Stimulated activated CD4-positive, alpha-beta T cell treated with anti-CD3 and anti-CD28 coated beads, Interleukin-4, amount 100 ng/mL, for 4 hours (primary cell): ENCODE data around the gene HOXB3.
A peak's percentile ranks its signal among the peaks of the same experiment; 100 is the strongest.

Experiments used
- DNase-seq, 2 experiments: peaks; one replicate each; pipeline ENCODE4 v3.0.0-alpha.2; 2020

The HOXB3 gene

GRCh38 chr17:48554412-48555257 is 35.4 kb downstream of the HOXB3 start:
- no peak for DNase-seq

GRCh38 chr17:48553826-48554225 is 36.2 kb downstream of the HOXB3 start:
- DNase-seq, result no peak

GRCh38 chr17:48553190-48553547 is 36.9 kb downstream of the HOXB3 start:
- no peak for DNase-seq

GRCh38 chr17:48552466-48553189 is 37.4 kb downstream of the HOXB3 start:
- DNase-seq, result no peak

DNA sequence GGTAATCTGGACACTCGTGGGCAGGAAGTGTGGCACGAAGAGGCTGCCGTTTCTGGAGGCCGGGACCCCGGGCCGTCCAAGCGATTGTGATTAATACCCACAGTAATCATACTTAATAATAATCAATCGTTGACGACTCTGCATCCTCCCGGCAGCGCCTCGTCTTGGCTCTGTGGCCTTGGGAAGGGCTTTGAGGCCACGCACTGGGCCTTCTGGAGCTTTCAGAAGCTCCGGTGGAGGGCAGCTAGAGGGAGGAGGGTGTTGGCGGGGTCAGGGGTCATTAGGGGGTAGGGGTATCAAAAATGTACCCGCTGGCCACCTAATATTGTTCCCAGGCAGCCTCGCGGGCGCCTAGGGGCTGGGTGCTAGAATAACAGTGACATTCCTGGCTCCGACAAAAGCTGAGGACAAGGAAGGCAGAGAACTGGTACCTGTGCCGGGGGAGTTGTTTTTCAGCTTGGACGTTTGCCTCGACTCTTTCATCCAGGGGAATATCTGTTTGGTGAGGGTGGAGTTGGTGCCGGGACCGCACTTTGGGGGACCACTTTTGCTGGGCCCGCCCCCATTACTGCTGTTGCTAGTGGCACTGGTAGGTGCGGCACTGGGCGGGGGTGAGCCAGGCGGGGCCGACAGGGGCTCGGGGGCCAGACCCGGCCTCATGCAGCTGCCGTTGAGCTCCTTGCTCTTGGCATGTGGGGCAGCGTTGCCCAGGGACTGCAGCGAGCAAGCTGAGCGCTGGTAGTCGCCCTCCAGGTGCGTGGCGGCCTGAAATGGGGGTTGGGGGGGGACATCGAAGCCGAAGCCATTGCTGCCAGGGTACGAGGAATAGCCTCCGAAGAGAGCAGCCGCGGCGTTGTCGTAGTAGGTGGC is 38.2 kb downstream of the HOXB3 start:
- DNase-seq, result no peak

- no peak for DNase-seq
Measured at GRCh38 chr17:48551214-48551555, 38.9 kb downstream of the HOXB3 start.

DNA sequence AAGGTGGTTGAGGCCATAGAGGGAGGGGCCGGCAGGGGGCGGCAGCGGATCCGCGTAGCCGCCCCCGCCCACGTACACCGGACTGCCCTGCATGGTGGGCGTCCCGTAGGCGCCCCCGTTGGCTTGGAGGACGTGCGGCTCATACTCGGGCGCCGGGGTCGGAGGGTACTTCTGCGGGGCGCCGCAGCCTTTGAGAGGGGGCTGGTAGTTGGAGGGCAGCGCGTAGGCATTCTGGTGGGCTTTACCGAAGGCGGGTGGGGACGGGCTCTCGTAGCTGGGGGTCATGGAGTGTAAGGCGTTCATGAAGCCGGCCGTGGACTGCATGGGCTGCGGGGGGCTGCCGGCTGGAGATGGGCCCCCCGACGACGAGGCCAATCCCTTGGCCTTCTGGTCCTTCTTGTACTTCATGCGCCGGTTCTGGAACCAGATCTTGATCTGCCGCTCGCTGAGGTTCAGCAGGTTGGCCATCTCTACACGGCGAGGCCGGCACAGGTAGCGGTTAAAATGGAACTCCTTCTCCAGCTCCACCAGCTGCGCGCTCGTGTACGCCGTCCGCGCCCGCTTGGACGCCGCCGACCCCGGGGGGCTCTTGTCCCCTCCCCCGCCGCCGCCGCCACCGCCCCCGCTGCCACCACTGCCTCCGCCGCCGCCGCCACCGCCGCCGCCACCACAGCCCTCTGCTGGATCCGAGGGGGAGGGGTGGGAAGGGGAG is 39.4 kb downstream of the HOXB3 start:
- no peak for DNase-seq

- DNase-seq, result no peak
Measured at GRCh38 chr17:48549914-48550501, 40.0 kb downstream of the HOXB3 start.

DNA sequence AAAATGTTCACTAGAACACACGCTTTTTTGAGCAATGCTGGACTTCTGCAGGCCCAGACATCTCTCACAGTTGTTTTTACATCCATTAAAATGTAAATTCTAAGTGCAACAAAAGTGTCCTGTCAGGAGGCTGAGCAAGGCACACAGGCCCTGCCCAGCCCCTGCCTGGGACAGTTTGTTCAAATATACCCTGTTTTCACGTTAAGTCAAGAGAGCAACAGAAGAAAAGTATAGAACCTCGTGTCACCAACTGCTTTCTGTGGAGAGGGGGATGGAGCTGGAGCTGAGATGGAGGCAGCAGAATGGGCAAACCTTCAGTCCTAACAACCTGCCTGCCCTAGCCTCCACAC is 40.8 kb downstream of the HOXB3 start:
- DNase-seq, result no peak

DNA sequence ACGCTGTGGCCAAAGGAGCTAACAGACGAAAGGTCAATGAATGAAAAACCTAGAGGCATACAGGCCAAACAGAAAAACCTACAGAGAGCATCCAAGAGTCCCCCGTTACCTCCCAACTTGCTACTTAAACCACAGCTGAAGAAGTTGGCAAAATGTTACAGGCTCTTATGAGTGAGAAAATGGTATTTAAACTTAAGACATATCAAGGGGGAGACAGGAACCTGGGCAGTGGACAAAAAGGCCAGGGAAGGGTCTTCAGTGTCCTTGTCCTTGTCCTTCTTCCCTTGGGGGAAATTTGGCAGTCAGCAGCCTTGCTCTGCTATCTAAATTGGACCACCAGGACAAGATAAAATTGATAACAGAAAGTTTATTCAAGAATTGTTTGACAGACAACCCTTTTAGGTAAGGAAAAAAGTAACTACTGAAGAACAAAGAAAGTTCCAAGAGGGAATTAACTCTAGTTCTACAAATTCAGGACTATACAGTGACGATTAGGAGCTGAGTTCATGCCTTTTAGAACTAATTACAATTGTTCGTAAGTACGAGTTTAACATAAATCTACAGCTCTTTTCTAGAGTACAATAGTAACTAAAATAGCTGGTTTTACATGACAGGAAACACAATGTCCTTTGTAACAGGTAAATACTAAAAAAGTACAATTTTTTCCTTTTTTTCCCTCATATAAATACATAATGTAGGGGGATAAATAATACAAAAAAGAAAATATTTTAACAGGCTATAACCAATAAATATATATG is 41.3 kb downstream of the HOXB3 start:
- DNase-seq, result no peak

GRCh38 chr17:48547808-48548522 is 42.1 kb downstream of the HOXB3 start:
- peak in 1 of 2 experiments; percentile 36 for DNase-seq

DNA sequence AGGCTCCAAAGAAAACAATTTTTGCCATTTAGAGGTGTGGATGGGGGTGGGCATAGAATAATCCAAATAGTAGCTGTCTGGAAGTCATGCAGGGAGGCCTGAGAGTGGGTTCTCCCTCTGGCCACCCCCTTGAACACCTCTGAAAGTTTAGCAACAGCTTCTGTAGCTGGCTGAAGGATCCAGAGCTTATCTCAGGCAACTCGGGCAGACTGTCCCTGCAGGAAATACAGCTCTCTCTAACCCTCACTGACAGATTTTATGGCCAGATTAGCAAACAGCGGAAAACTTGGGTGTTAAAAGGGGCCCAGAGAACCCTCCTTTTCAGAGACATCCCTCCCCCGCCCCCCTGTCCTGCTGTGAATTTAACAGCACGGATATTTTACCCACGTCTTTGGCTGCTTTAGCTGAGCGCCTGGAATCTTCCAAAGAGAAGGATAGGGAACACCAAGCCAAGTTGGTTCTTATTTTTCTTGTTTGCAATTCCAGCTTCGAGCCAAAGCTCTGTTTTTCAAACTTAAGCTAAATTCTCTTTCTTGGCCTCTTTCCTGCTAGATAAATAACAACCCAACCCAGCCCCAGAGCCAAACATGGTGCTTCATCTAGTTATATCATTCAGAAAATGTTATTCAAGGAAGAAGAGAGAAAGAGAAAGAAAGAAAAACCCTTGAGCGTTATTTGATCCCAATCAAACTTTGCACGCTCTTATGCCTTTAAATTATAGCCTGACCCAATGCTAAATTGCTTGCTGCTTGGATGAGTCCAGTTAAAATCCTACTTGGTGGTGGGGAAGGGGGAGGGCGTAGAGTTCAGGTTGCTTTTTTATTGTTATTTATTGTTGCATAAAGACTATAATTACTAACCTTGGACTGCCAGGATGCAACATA is 42.9 kb downstream of the HOXB3 start:
- DNase-seq, result no peak

DNA sequence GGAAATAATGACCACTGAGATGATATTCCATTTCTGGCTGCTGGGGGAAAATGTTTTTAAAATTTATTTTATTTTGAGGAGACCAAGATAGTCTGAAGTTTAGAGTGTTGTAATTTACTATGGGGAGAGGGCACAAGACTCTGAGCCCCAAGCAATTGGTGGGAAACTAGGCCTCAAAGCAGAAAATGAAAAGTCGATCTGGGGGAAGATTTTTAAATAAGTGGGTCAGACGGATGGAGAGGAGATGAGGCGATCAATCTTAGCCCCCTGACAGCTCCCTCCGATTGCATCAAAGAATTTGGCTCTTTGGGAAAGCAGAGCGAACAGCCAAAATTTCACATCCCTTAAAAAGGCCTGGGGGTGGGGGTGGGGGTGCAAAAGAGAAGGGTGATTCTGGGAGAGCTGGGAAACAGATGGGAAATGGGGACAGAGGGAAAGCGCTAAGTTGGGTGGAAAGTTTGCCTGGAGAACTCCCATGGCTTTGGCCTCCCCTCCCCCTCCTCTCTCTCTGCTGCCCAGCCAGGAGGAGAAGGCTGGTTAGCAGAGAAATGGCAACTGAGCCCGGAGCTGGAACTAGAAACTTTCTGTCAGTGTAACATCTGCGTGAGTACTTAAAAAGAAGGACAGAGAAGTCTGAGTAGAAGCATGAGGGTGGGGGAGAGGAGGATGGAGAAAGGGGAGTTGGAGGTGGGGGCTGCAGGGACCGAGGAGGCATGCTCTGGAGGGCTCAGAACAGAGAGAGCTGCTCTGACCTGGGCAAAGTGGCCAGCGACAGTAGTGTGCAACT is 43.7 kb downstream of the HOXB3 start:
- no peak for DNase-seq

DNA sequence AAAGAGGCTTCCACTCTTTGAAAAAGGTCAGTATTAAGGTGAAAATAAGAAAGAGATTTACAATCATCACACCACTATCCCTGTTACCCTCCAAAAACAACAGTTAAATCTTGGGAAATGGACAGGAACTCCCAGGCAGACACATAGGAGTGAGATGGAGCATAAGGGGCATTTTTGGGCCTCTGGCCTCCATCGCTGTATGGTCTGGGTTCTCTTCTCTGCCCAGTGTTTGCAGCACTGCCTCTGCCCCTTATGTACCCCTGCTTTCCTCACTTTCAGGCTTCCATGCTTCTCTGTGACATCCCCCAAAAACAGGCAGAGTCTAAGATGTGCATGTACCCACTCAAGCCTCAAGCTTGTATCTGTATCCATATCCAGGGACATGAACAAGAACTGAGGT is 44.5 kb downstream of the HOXB3 start:
- no peak for DNase-seq

DNA sequence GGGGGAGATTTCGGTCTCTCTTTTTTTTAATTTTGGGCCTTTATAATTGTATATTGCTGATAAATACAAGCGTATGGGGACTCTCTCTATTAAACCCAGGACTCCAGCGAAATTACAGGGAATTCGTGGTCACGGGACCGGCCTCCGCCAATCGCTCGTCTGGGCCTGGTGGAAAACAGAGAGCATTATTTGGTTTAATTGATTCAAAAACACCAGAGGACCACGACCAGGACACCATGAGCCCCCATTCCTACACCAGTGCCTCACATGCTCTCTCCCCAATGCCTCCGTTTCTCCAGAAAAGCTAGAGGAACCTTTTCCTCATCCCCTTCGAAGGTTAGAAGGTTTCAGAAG is 45.0 kb downstream of the HOXB3 start, which contains the start of gene HOXB2:
Gene HOXB2 (minus strand): TSS at position 88 of the 354 bp plus-strand sequence. CDS start 198 bp downstream, outside the sequence.
- no peak for DNase-seq

DNA sequence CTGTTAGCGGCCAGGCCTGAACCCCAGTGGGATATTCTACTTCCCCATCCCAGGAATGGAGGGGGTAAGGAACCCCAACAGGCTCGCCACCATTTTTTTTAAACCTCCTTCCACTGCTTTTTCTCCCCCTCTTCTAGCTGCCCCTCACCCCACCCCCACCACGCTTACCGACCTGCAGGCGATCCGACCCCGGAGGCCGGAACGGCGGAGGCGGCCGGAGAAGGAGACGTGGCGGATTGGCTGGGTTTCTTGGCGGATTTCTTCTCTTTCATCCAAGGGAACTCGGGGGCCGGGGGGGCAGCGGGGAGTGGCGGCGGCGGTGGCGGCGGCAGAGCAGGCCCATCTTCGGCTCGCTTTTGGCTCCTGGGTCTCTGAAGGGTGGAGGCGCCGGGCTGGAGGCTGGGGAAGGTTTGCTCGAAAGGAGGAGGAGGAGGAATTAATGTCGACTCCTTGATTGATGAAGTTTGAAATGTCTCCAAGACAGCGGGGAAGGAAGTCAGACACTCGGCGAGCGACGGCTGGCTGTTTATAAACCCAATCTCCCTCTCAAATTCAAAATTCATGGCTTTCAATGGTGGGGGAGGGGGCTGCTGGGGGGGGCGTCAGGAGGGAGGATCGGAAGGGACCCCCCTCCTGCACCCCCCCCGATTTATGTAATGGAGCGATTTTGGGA is 45.6 kb downstream of the HOXB3 start:
- DNase-seq, result peak; percentile 23 to 33

DNA sequence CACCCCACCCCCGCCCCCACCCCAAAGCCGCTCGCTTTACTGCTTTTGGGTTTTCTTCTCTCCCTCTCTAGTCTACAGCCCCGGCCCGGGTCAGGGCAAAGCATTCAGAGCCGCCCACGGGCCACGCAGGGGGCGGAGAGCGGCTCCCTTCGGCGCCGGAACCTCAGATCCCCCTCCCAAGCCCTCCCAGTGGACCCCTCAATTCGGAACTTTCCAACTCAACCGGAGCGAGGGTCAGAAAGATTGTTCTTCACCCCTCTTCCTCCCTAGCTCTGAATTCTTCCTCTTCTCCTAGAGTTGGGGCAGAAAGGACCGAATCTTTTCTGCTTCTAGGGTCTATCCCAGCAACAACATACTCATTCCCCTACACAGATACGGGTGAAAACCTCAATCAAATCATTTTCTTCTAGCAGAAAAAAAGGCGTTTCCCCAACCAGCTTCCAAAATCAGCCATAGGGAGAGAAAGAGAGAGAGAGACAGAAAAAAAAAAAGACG is 46.1 kb downstream of the HOXB3 start:
- peak; percentile 32 to 56 for DNase-seq
